ENCODE results near the gene ANKRD24.

ANKRD24 gene

DNA sequence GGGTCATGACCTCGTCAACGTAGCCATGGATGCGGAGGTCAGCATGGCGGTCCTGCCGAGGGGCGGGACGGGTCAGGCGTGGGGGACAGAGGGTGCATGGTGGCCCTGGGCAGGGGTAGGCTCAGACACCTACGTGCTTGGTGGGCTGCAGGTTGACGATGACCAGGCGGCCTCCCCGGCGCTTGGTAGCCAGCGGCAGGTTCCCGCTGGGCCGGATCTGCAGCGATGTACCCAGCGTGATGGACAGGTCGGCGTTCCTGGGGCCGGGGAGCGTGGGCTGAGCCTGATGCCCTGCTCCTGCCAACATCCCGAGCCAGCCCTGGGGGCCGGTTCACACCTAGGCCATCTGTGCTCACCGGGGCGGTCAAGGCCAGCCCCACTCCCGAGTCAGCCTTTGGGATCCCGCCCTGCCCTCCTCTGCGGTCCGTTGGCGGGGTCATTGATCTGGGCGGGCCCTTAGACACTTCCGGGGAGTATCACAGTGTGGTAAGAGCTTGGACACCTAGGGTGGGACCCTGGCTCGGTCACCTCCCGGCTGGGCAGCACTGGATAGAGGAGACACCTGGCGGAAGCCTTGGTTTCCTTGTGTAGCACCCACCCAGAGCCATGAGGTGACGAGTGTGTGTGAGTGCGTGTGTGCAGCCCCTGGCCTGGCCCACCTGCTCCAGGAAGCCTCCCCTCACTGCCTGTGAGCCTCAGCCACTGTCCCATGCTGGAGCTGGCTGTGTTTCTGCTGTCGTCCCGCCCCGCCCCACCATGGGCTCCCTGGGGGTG is 7.4 kb upstream of the ANKRD24 start:
- Histone ChIP-seq H3K27me3 (ENCODE audit: insufficient read depth, poor library complexity, severe bottlenecking) (no peaks in the 10 kb centered on the region), H3K27ac (replicated peaks) (no peak overlapping the region), H3K4me3 (replicated peaks; ENCODE audit: insufficient read depth, low read length) (no peak overlapping the region)
- DNase-seq (ENCODE audit: low read depth in 1 of 2, low spot score in 1 of 2) = no peak
- TF ChIP-seq SPI1 (IDR thresholded peaks at IDR 0.05; ENCODE audit: borderline replicate concordance, low read depth) = no peak
- 0 out of 2 replicates have a peak, but pooled peaks have one; percentile 17 for TF ChIP-seq POLR2AphosphoS5 (IDR thresholded peaks at IDR 0.05; ENCODE audit: low read depth)

GRCh38 chr19:4175669-4175931 is 6.9 kb upstream of the ANKRD24 start:
- no peak for DNase-seq (ENCODE audit: low read depth in 1 of 2, low spot score in 1 of 2)
- Histone ChIP-seq H3K27me3 (ENCODE audit: insufficient read depth, poor library complexity, severe bottlenecking) (no peaks in the 10 kb centered on the region), H3K4me3 (replicated peaks; ENCODE audit: insufficient read depth, low read length) (no peak overlapping the region), H3K27ac (replicated peaks) (no peak overlapping the region)
- TF ChIP-seq, protein P1, sequence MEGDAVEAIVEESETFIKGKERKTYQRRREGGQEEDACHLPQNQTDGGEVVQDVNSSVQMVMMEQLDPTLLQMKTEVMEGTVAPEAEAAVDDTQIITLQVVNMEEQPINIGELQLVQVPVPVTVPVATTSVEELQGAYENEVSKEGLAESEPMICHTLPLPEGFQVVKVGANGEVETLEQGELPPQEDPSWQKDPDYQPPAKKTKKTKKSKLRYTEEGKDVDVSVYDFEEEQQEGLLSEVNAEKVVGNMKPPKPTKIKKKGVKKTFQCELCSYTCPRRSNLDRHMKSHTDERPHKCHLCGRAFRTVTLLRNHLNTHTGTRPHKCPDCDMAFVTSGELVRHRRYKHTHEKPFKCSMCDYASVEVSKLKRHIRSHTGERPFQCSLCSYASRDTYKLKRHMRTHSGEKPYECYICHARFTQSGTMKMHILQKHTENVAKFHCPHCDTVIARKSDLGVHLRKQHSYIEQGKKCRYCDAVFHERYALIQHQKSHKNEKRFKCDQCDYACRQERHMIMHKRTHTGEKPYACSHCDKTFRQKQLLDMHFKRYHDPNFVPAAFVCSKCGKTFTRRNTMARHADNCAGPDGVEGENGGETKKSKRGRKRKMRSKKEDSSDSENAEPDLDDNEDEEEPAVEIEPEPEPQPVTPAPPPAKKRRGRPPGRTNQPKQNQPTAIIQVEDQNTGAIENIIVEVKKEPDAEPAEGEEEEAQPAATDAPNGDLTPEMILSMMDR (IDR thresholded peaks at IDR 0.05; ENCODE audit: insufficient read depth, low read length) = no peak
- TF ChIP-seq REST (IDR thresholded peaks at IDR 0.05; ENCODE audit: insufficient replicate concordance, low read depth) = no peak
- TF ChIP-seq GABPA (IDR thresholded peaks at IDR 0.05; ENCODE audit: low read depth) = no peak
- TF ChIP-seq SPI1 (IDR thresholded peaks at IDR 0.05; ENCODE audit: borderline replicate concordance, low read depth) = no peak
- no peak for TF ChIP-seq POLR2AphosphoS5 (IDR thresholded peaks at IDR 0.05; ENCODE audit: low read depth)

- no peak for TF ChIP-seq SPI1 (IDR thresholded peaks at IDR 0.05; ENCODE audit: borderline replicate concordance, low read depth)
- TF ChIP-seq REST (IDR thresholded peaks at IDR 0.05; ENCODE audit: insufficient replicate concordance, low read depth) = no peak
- no peak for TF ChIP-seq GABPA (IDR thresholded peaks at IDR 0.05; ENCODE audit: low read depth)
- no peak for DNase-seq (ENCODE audit: low read depth in 1 of 2, low spot score in 1 of 2)
- H3K27ac ChIP-seq (replicated peaks) = no peak overlapping the region
- no peak overlapping the region for H3K4me3 ChIP-seq (replicated peaks; ENCODE audit: insufficient read depth, low read length)
- H3K27me3 ChIP-seq (ENCODE audit: insufficient read depth, poor library complexity, severe bottlenecking) = no peaks in the 10 kb centered on the region
These were observed 5.3 kb upstream of the ANKRD24 start for GRCh38 chr19:4177146-4177545.

- no peak overlapping the region for H3K4me3 ChIP-seq (replicated peaks; ENCODE audit: insufficient read depth, low read length)
- DNase-seq (ENCODE audit: low read depth in 1 of 2, low spot score in 1 of 2) = no peak
- H3K27ac ChIP-seq (replicated peaks) = no peak overlapping the region
- no peak for TF ChIP-seq REST (IDR thresholded peaks at IDR 0.05; ENCODE audit: insufficient replicate concordance, low read depth)
- TF ChIP-seq, protein P1 (IDR thresholded peaks at IDR 0.05; ENCODE audit: insufficient read depth, low read length) = no peak
- TF ChIP-seq SPI1 (IDR thresholded peaks at IDR 0.05; ENCODE audit: borderline replicate concordance, low read depth) = no peak
- TF ChIP-seq GABPA (IDR thresholded peaks at IDR 0.05; ENCODE audit: low read depth) = no peak
- no peak for TF ChIP-seq POLR2AphosphoS5 (IDR thresholded peaks at IDR 0.05; ENCODE audit: low read depth)
- no peaks in the 10 kb centered on the region for H3K27me3 ChIP-seq (ENCODE audit: insufficient read depth, poor library complexity, severe bottlenecking)
These were observed 3.5 kb upstream of the ANKRD24 start for GRCh38 chr19:4178990-4179389.

All from HL-60 (cell line).